ENCODE measurements around the gene IL11RA.
A peak's percentile ranks its signal among the peaks of the same experiment; 100 is the strongest.

IL11RA gene

GRCh38 chr9:34654323-34655051 lies 2.5 kb downstream of the IL11RA start:
- no CpG with 5 or more reads among the region's 11 CpGs for WGBS (ENCODE audit: insufficient coverage, insufficient read length)
- no peak for DNase-seq (ENCODE audit: low read depth, low spot score)
- H3K36me3 ChIP-seq (ENCODE audit: control insufficient read depth, insufficient read depth, low read length), result peaks cover 2% of the 10 kb centered on the region
- H3K9me3 ChIP-seq (ENCODE audit: control insufficient read depth, insufficient read depth, low read length), result no peaks in the 10 kb centered on the region
- H3K27me3 ChIP-seq (ENCODE audit: control insufficient read depth, insufficient read depth, low read length), result no peaks in the 10 kb centered on the region
- no peak overlapping the region for H3K27ac ChIP-seq (ENCODE audit: low read length)
- peaks cover 6% of the 10 kb centered on the region for H3K4me1 ChIP-seq (ENCODE audit: control insufficient read depth, insufficient read depth, low read length)
- no peak overlapping the region for H3K4me3 ChIP-seq (ENCODE audit: low read length)

GRCh38 chr9:34655394-34655793 lies 3.4 kb downstream of the IL11RA start:
- DNase-seq (ENCODE audit: low read depth, low spot score), result no peak
- WGBS (ENCODE audit: insufficient coverage, insufficient read length), result no CpG with 5 or more reads among the region's 5 CpGs
- H3K4me3 ChIP-seq (ENCODE audit: low read length), result no peak overlapping the region
- H3K36me3 ChIP-seq (ENCODE audit: control insufficient read depth, insufficient read depth, low read length), result no peaks in the 10 kb centered on the region; the same call in 1 of the 2 replicates
- H3K4me1 ChIP-seq (ENCODE audit: control insufficient read depth, insufficient read depth, low read length), result peaks cover 7% of the 10 kb centered on the region
- H3K27me3 ChIP-seq (ENCODE audit: control insufficient read depth, insufficient read depth, low read length), result no peaks in the 10 kb centered on the region
- no peaks in the 10 kb centered on the region for H3K9me3 ChIP-seq (ENCODE audit: control insufficient read depth, insufficient read depth, low read length)
- H3K27ac ChIP-seq (ENCODE audit: low read length), result no peak overlapping the region

- H3K4me1 ChIP-seq (ENCODE audit: control insufficient read depth, insufficient read depth, low read length), result peaks cover 7% of the 10 kb centered on the region
- WGBS (ENCODE audit: insufficient coverage, insufficient read length), result no CpG with 5 or more reads among the region's 5 CpGs
Measured at GRCh38 chr9:34656992-34657391, 5.0 kb downstream of the IL11RA start.

GRCh38 chr9:34658461-34658860 lies 6.5 kb downstream of the IL11RA start:
- H3K27ac ChIP-seq (ENCODE audit: low read length), result no peak overlapping the region

More at GRCh38 chr9:34656992-34657391, 5.0 kb downstream of the IL11RA start:
- Histone ChIP-seq H3K4me3 (ENCODE audit: low read length) (no peak overlapping the region), H3K36me3 (ENCODE audit: control insufficient read depth, insufficient read depth, low read length) (no peaks in the 10 kb centered on the region; the same call in 1 of the 2 replicates), H3K27me3 (ENCODE audit: control insufficient read depth, insufficient read depth, low read length) (no peaks in the 10 kb centered on the region), H3K9me3 (ENCODE audit: control insufficient read depth, insufficient read depth, low read length) (no peaks in the 10 kb centered on the region), H3K27ac (ENCODE audit: low read length) (no peak overlapping the region)
- DNase-seq (ENCODE audit: low read depth, low spot score), result no peak

GRCh38 chr9:34659592-34660253 lies 7.7 kb downstream of the IL11RA start:
- Histone ChIP-seq H3K27ac (ENCODE audit: low read length) (no peak overlapping the region), H3K27me3 (ENCODE audit: control insufficient read depth, insufficient read depth, low read length) (no peaks in the 10 kb centered on the region), H3K36me3 (ENCODE audit: control insufficient read depth, insufficient read depth, low read length) (no peaks in the 10 kb centered on the region; the same call in 1 of the 2 replicates), H3K9me3 (ENCODE audit: control insufficient read depth, insufficient read depth, low read length) (no peaks in the 10 kb centered on the region), H3K4me3 (ENCODE audit: low read length) (no peak overlapping the region), H3K4me1 (ENCODE audit: control insufficient read depth, insufficient read depth, low read length) (peaks cover 4% of the 10 kb centered on the region; the same call in 1 of the 2 replicates)
- WGBS (ENCODE audit: insufficient coverage, insufficient read length), result no CpG with 5 or more reads among the region's 8 CpGs
- DNase-seq (ENCODE audit: low read depth, low spot score), result no peak

More at GRCh38 chr9:34658461-34658860, 6.5 kb downstream of the IL11RA start:
- Histone ChIP-seq H3K4me3 (ENCODE audit: low read length) (no peak overlapping the region), H3K36me3 (ENCODE audit: control insufficient read depth, insufficient read depth, low read length) (no peaks in the 10 kb centered on the region; the same call in 1 of the 2 replicates), H3K9me3 (ENCODE audit: control insufficient read depth, insufficient read depth, low read length) (no peaks in the 10 kb centered on the region), H3K27me3 (ENCODE audit: control insufficient read depth, insufficient read depth, low read length) (no peaks in the 10 kb centered on the region), H3K4me1 (ENCODE audit: control insufficient read depth, insufficient read depth, low read length) (peaks cover 4% of the 10 kb centered on the region)
- DNase-seq (ENCODE audit: low read depth, low spot score), result no peak
- WGBS (ENCODE audit: insufficient coverage, insufficient read length), result no CpG with 5 or more reads among the region's 14 CpGs

GRCh38 chr9:34662526-34663302 lies 10.7 kb downstream of the IL11RA start, which contains the start of gene CCL27:
Gene CCL27, minus strand, starts transcription at chr9:34662657. Its CDS starts 24 bp downstream, at chr9:34662633.
- Histone ChIP-seq H3K4me1 (ENCODE audit: control insufficient read depth, insufficient read depth, low read length) (peaks cover 5% of the 10 kb centered on the region; the same call in 1 of the 2 replicates), H3K27me3 (ENCODE audit: control insufficient read depth, insufficient read depth, low read length) (no peaks in the 10 kb centered on the region), H3K4me3 (ENCODE audit: low read length) (no peak within 1 kb of the TSS), H3K9me3 (ENCODE audit: control insufficient read depth, insufficient read depth, low read length) (no peaks in the 10 kb centered on the region), H3K27ac (ENCODE audit: low read length) (no peak within 1 kb of the TSS), H3K36me3 (ENCODE audit: control insufficient read depth, insufficient read depth, low read length) (no peaks in the 10 kb centered on the region; the same call in 1 of the 2 replicates)
- no CpG with 5 or more reads among the region's 4 CpGs for WGBS (ENCODE audit: insufficient coverage, insufficient read length)
- DNase-seq (ENCODE audit: low read depth, low spot score), result no peak

- H3K4me1 ChIP-seq (ENCODE audit: control insufficient read depth, insufficient read depth, low read length), result peaks cover 5% of the 10 kb centered on the region; the same call in 1 of the 2 replicates
- no peaks in the 10 kb centered on the region for H3K9me3 ChIP-seq (ENCODE audit: control insufficient read depth, insufficient read depth, low read length)
- no peak overlapping the region for H3K4me3 ChIP-seq (ENCODE audit: low read length)
- no peaks in the 10 kb centered on the region for H3K27me3 ChIP-seq (ENCODE audit: control insufficient read depth, insufficient read depth, low read length)
- H3K27ac ChIP-seq (ENCODE audit: low read length), result no peak overlapping the region
- H3K36me3 ChIP-seq (ENCODE audit: control insufficient read depth, insufficient read depth, low read length), result no peaks in the 10 kb centered on the region; the same call in 1 of the 2 replicates
- no peak for DNase-seq (ENCODE audit: low read depth, low spot score)
Measured at GRCh38 chr9:34663303-34663605, 11.3 kb downstream of the IL11RA start.

- DNase-seq (ENCODE audit: low read depth, low spot score), result peak; percentile 70
- no peak overlapping the region for H3K27ac ChIP-seq (ENCODE audit: low read length)
Measured at GRCh38 chr9:34664281-34665066, 12.5 kb downstream of the IL11RA start.

GRCh38 chr9:34665067-34665380 lies 13.0 kb downstream of the IL11RA start:
- Histone ChIP-seq H3K9me3 (ENCODE audit: control insufficient read depth, insufficient read depth, low read length) (no peaks in the 10 kb centered on the region), H3K27me3 (ENCODE audit: control insufficient read depth, insufficient read depth, low read length) (no peaks in the 10 kb centered on the region), H3K4me1 (ENCODE audit: control insufficient read depth, insufficient read depth, low read length) (0 out of 2 replicates have a peak, but pooled peaks cover 3% of the 10 kb centered on the region), H3K4me3 (ENCODE audit: low read length) (peak overlapping the region; percentile 48; the same call in 1 of the 2 replicates), H3K36me3 (ENCODE audit: control insufficient read depth, insufficient read depth, low read length) (no peaks in the 10 kb centered on the region), H3K27ac (ENCODE audit: low read length) (no peak overlapping the region)
- no peak for DNase-seq (ENCODE audit: low read depth, low spot score)
- WGBS (ENCODE audit: insufficient coverage, insufficient read length), result no CpG with 5 or more reads among the region's 26 CpGs

More at GRCh38 chr9:34664281-34665066, 12.5 kb downstream of the IL11RA start:
- peaks cover 4% of the 10 kb centered on the region; the same call in 1 of the 2 replicates for H3K4me1 ChIP-seq (ENCODE audit: control insufficient read depth, insufficient read depth, low read length)
- no CpG with 5 or more reads among the region's 18 CpGs for WGBS (ENCODE audit: insufficient coverage, insufficient read length)
- no peaks in the 10 kb centered on the region; the same call in 1 of the 2 replicates for H3K36me3 ChIP-seq (ENCODE audit: control insufficient read depth, insufficient read depth, low read length)
- peak overlapping the region; percentile 48; the same call in 1 of the 2 replicates for H3K4me3 ChIP-seq (ENCODE audit: low read length)
- no peaks in the 10 kb centered on the region for H3K27me3 ChIP-seq (ENCODE audit: control insufficient read depth, insufficient read depth, low read length)
- no peaks in the 10 kb centered on the region for H3K9me3 ChIP-seq (ENCODE audit: control insufficient read depth, insufficient read depth, low read length)
